ENCODE results near the gene PDE4D. TPM values are rescaled to one million over a fixed set of nuclear protein-coding genes. Genes with fewer than 3 reads are reported as not detected.

PDE4D gene
- total and polyA plus RNA-seq, 10 of the 15 experiments (the other 5 are each of a cell fraction or from before 2014, with no cell fraction given), result 0.87 to 4.1 (median 2.2) TPM

DNA sequence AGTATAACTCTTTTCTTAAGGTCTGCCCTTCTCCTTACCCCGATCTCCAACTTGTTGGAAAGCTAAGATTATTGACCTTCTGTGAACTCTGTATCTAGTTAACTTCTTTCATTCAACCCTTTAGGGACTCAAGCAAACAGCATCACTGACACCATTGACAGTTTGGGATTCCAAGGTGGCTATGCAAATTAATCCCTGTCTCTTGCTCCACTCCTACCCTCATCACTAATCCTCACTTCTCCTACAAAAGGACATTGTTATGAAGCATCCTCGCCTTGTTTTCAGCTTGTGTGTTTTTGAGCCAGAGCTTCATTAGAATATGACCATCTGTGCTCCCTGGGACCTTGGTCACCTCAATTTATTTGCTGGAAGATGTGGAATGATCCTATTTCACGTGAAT lies 337.9 kb downstream of the PDE4D start:
- Histone ChIP-seq H3K9me3 (replicated peaks; ENCODE audit: control insufficient read depth, insufficient read depth, low read length) (no peaks in the 10 kb centered on the region), H3K4me1 (ENCODE audit: control insufficient read depth, insufficient read depth, low read length) (no peaks in the 10 kb centered on the region), H3K36me3 (ENCODE audit: control insufficient read depth in 2 of 2, insufficient read depth in 2 of 2, low read length in 1 of 2) (no peaks in the 10 kb centered on the region), H2AFZ (ENCODE audit: control insufficient read depth, low read depth, low read length) (no peak overlapping the region), H3K79me2 (ENCODE audit: control insufficient read depth, insufficient read depth, low read length) (no peaks in the 10 kb centered on the region), H4K20me1 (ENCODE audit: control insufficient read depth, insufficient read depth) (no peaks in the 10 kb centered on the region), H3K4me3 (no peak overlapping the region), H3K4me2 (ENCODE audit: control insufficient read depth, insufficient read depth) (no peak overlapping the region), H3K9ac (ENCODE audit: control insufficient read depth, insufficient read depth, low read length) (no peak overlapping the region), H3K27me3 (replicated peaks in 1 of 2; ENCODE audit: control insufficient read depth in 2 of 2, insufficient read depth in 2 of 2, low read length in 1 of 2) (no peaks in the 10 kb centered on the region), H3K27ac (ENCODE audit: control insufficient read depth, insufficient read depth) (no peak overlapping the region)
- intact Hi-C loops (cut with micrococcal nuclease; ENCODE audit: unreplicated experiment) (no loop called here), in situ Hi-C loops (cut with MboI) (no loop called here)
- FAIRE-seq, result no peak
- DNase-seq (ENCODE audit: low read depth, low spot score), result no peak
- 66% methylated on average over 3 of the region's 3 CpGs for WGBS (ENCODE audit: insufficient coverage, insufficient replicate concordance, low lambda C conversion rate, missing lambda C conversion rate)
- no peak for ATAC-seq
- SMC1A ChIA-PET (ENCODE audit: uncharacterized antibody, unreplicated experiment), result interaction anchor here (2.0 kb wide), 1 partner anchor 12 kb away, joined by 7 read pairs; no protein-coding TSS in a partner anchor
- CTCF ChIA-PET, result interaction anchor here (0.9 to 1.5 kb wide), 4 partner anchors 9 to 109 kb away, joined by 3 to 5 read pairs (median 3); no protein-coding TSS in a partner anchor
- RAD21 ChIA-PET (ENCODE audit: unreplicated experiment), result interaction anchor here (1.2 kb wide), 1 partner anchor 105 kb away, joined by 3 read pairs; no protein-coding TSS in a partner anchor
- TF ChIP-seq, protein P1, sequence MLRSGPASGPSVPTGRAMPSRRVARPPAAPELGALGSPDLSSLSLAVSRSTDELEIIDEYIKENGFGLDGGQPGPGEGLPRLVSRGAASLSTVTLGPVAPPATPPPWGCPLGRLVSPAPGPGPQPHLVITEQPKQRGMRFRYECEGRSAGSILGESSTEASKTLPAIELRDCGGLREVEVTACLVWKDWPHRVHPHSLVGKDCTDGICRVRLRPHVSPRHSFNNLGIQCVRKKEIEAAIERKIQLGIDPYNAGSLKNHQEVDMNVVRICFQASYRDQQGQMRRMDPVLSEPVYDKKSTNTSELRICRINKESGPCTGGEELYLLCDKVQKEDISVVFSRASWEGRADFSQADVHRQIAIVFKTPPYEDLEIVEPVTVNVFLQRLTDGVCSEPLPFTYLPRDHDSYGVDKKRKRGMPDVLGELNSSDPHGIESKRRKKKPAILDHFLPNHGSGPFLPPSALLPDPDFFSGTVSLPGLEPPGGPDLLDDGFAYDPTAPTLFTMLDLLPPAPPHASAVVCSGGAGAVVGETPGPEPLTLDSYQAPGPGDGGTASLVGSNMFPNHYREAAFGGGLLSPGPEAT (IDR thresholded peaks at IDR 0.05; ENCODE audit: low read depth), result no peak
- TF ChIP-seq, protein P2, sequence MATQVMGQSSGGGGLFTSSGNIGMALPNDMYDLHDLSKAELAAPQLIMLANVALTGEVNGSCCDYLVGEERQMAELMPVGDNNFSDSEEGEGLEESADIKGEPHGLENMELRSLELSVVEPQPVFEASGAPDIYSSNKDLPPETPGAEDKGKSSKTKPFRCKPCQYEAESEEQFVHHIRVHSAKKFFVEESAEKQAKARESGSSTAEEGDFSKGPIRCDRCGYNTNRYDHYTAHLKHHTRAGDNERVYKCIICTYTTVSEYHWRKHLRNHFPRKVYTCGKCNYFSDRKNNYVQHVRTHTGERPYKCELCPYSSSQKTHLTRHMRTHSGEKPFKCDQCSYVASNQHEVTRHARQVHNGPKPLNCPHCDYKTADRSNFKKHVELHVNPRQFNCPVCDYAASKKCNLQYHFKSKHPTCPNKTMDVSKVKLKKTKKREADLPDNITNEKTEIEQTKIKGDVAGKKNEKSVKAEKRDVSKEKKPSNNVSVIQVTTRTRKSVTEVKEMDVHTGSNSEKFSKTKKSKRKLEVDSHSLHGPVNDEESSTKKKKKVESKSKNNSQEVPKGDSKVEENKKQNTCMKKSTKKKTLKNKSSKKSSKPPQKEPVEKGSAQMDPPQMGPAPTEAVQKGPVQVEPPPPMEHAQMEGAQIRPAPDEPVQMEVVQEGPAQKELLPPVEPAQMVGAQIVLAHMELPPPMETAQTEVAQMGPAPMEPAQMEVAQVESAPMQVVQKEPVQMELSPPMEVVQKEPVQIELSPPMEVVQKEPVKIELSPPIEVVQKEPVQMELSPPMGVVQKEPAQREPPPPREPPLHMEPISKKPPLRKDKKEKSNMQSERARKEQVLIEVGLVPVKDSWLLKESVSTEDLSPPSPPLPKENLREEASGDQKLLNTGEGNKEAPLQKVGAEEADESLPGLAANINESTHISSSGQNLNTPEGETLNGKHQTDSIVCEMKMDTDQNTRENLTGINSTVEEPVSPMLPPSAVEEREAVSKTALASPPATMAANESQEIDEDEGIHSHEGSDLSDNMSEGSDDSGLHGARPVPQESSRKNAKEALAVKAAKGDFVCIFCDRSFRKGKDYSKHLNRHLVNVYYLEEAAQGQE (IDR thresholded peaks at IDR 0.05; ENCODE audit: low read depth, low read length), result no peak
- no peak for TF ChIP-seq NR2F1 (conservative IDR thresholded peaks at IDR 0.05)
- BruUV-seq (replicated peaks), result no TSS peak
- POLR2A ChIA-PET, result no interaction called here

Data from GM12878 (cell line).